A549 (cell line): Measurements from ENCODE around the gene GRIN3A.

Experiments
- CTCF ChIP-seq: fragments of >200 bp; sonication (Bioruptor Twin); formaldehyde crosslinking; IDR thresholded peaks from 3 replicates; pipeline ENCODE4 v1.5.1; 2016
- EP300 ChIP-seq, 2 experiments: fragments of >200 bp; sonication (Bioruptor Twin); formaldehyde crosslinking; IDR thresholded peaks; 2 replicates in 1 of 2; 3 replicates in 1 of 2; pipeline ENCODE4 v1.6.1; 2016 to 2017
- HOXB5 ChIP-seq: fragments of 250-450 bp; sonication (Bioruptor Pico); IDR thresholded peaks from 2 replicates; pipeline ENCODE4 v1.5.0; 2020; ENCODE audit warnings: mild to moderate bottlenecking, moderate library complexity
- MAFK ChIP-seq: fragments of 450-650 bp; IDR thresholded peaks from 2 replicates; pipeline ENCODE4 v1.6.1; 2014; ENCODE audit not compliant: partially characterized antibody

DNA sequence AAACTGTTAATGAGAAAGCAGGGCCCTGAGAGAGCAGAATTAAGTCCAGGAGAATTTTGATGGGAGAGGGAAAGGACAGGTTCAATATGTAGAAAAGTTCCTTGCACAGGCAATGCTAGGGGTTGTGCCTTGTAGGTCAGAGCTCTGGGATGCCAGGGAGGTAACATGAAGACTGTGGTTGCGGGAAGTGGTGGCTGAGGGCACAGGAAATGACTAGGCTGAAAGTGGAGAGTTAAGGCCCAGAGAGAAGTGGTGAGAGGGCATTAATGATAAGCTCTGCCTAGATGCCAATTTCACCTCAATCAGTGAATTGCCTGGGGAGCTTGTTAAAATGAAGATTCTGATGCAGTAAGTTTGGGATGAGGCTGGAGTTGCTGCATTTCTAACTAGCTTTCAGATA is 112.2 kb downstream of the GRIN3A start:
- TF ChIP-seq CTCF (no peak), MAFK (no peak), EP300 (IDR thresholded peaks at IDR 0.05) (no peak), HOXB5 (CRISPR knock-in tag) (no peak)
